C4-2B (cell line): ENCODE results near the gene BRI3.
"Not testable (repeated sequence)": the region's sequence is repeated elsewhere in the genome, so short reads cannot be mapped to it uniquely, and the experiment has no call there.

Experiments used
- H3K27ac ChIP-seq: fragments of 450-650 bp; 2 replicates; pipeline ENCODE4 v1.5.1; 2017
- ZFX ChIP-seq: fragments of 450-650 bp; IDR thresholded peaks from 2 replicates; pipeline ENCODE4 v1.6.1; 2017
- TF ChIP-seq, protein P1 (sequence below): fragments of 450-650 bp; conservative IDR thresholded peaks from 2 replicates; pipeline ENCODE4 v1.5.1; 2017; ENCODE audit warnings: mild to moderate bottlenecking

BRI3 gene

DNA sequence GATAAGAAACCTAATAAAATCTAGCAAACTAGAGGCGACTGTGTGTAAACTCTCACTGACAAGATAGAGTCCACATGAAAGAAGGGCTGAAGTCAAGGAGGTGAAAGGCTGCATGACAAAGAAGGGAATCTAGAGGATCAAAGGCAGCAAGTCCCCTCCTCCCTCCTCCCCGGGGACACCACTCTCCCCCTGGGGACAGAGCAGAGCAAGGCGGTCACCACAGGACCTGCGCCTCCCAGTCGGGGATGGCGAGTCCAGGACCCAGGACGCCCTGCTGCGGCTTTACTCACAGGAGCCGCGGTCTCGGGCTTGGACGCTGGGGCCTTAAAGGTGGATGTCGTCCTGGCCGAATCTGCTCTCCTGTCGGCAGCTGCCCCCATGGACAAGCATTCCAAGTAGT, 22.4 kb downstream of the BRI3 start:
- no peak overlapping the region for H3K27ac ChIP-seq
- TF ChIP-seq, protein P1, sequence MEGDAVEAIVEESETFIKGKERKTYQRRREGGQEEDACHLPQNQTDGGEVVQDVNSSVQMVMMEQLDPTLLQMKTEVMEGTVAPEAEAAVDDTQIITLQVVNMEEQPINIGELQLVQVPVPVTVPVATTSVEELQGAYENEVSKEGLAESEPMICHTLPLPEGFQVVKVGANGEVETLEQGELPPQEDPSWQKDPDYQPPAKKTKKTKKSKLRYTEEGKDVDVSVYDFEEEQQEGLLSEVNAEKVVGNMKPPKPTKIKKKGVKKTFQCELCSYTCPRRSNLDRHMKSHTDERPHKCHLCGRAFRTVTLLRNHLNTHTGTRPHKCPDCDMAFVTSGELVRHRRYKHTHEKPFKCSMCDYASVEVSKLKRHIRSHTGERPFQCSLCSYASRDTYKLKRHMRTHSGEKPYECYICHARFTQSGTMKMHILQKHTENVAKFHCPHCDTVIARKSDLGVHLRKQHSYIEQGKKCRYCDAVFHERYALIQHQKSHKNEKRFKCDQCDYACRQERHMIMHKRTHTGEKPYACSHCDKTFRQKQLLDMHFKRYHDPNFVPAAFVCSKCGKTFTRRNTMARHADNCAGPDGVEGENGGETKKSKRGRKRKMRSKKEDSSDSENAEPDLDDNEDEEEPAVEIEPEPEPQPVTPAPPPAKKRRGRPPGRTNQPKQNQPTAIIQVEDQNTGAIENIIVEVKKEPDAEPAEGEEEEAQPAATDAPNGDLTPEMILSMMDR, result no peak
- no peak for TF ChIP-seq ZFX

DNA sequence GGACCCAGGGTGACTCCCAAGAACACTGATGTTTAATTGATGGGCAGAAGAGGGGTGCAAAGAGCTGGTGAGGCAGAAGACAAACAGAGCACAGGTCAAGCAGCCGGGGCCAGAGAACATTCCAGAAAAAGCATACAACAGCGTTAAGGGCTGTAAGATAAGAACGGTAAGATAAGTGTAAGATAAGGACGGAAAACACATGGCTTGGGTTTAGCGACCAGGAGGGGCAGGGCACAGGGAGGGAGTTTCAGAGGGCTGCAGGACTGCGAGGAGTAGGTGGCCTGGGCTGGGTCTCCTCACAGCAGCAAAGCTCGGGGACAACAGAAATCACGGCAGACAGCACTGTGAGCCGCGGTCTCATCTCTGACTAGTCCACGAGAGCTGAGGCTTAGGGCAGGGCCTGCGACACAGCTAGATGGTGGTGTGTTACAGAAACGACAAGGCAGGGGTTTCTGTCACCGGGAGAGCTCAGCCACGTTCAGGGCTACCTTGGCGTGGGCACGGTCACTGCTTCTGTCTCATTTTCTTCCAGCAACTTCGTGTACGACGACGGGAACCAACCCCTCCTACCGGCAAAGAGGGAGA, 24.6 kb downstream of the BRI3 start:
- H3K27ac ChIP-seq, result no peak overlapping the region
- TF ChIP-seq ZFX, result no peak
- TF ChIP-seq, protein P1, result no peak

DNA sequence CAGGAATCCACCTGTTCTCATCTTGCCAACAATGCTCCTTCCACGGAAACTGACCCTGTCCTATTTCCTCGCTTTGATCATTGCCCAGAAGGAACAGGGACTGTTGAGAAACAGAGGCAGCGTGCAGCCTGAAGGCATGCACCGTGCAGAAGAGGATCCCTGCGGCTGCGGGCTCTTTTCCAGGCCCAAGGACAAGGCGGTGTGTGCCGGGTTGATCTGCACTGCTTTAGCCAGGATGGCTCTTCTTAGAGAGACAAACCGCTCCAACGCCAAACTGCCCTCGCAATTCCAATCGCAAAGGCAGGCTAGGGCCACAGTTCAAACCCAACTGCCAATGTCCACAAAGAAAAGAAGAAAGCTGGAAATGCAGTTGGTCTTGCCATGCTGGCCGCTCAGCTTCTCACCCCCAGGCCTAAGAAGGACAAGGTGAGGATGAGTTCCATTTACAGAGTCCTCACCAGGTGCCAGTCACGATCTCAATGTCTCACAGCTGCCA, 26.5 kb downstream of the BRI3 start:
- no peak for TF ChIP-seq ZFX
- TF ChIP-seq, protein P1, result no peak

DNA sequence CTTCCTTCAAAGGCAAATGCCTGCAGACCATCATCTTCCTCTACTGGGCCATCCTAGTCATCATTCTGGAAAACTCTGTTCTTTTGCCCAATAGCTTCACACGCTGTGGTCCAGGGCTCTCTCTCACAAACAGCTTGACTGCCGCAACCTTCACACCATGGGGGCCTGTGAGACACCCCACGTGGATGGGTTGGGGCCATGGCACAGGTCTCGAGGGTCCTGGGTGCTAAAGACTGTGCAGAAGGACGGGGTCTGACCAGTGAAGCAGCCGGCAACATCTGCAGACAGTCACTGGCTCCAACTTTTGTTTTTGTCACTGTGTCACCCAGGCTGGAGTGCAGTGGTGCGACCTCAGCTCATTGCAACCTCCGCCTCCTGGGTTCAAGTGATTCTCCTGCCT, 28.1 kb downstream of the BRI3 start:
- TF ChIP-seq, protein P1, result no peak
- no peak for TF ChIP-seq ZFX

More for the DNA sequence above, 26.5 kb downstream of the BRI3 start:
- H3K27ac ChIP-seq, result no peak overlapping the region

DNA sequence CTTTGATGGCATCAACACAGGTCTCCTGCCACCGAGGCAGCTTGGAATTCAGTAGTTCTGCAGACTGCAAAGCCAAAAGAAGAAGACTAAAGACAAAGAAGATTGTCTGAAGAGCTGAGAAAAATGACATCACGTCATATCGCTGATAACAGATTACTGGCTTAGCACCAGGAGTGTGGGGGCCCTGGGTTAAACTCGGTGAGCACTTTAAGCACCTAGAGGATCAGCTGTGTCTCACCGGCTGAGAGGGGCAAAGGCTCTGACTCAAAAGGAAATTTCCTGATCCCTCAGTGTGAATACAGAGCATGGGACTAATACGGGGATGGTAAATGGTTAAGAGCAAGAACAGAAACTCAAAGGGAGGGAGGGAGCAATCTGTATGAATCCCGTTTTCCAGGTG, 30.7 kb downstream of the BRI3 start:
- TF ChIP-seq, protein P1, result no peak
- no peak for TF ChIP-seq ZFX
- no peak overlapping the region for H3K27ac ChIP-seq

More for the DNA sequence above, 28.1 kb downstream of the BRI3 start:
- no peak overlapping the region for H3K27ac ChIP-seq

DNA sequence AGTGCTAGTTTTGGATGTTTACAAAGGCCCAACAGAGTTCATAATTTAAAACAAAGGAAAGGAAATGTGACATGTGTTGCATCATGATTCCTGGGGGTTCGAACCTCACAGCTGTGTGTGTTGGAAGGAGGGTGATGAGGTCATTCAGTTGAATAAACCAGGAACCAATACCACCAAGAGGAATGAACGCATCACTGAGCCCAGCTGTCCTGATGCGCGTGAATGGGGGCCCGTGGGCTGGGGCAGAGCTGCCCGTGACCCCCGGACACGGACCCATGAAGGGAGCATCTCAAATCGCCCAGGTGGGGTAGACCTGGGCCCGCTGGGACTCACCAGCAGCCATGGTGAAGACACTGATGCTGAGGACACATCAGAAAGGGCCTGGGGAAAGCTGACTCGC, 33.0 kb downstream of the BRI3 start:
- no peak for TF ChIP-seq ZFX
- TF ChIP-seq, protein P1, result no peak
- no peak overlapping the region for H3K27ac ChIP-seq

DNA sequence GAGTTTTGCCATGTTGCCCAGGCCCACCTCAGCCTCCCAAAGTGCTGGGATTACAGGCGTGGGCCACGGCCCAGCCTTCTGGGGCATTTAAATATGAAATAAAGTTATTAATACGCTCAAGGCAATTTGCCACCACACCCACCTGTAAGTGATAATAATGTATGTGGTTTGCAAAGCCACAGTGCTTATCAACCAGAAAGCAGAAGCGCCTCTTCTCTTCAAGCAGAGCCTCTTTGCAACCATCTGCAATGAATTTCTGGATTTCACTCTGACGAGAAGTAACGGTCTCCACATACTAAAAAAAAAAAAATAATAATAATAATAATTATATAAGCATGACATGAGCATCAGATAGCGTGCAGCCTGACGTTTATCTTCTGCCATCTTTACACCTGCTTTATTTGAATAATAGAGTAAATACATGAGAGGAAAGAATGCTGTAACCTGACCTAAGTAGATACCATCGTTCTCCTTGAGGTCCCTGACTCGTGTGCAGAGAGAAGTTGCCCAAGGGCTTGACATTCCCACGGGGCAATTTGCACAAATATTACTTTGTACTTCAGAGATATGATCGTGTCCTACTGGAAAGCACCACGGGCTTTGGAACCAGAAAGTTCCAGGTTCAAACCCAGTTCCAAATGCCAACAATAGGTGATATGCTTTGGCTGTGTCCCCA, 34.0 kb downstream of the BRI3 start:
- H3K27ac ChIP-seq, result no peak overlapping the region
- no peak for TF ChIP-seq ZFX
- TF ChIP-seq, protein P1, result no peak

DNA sequence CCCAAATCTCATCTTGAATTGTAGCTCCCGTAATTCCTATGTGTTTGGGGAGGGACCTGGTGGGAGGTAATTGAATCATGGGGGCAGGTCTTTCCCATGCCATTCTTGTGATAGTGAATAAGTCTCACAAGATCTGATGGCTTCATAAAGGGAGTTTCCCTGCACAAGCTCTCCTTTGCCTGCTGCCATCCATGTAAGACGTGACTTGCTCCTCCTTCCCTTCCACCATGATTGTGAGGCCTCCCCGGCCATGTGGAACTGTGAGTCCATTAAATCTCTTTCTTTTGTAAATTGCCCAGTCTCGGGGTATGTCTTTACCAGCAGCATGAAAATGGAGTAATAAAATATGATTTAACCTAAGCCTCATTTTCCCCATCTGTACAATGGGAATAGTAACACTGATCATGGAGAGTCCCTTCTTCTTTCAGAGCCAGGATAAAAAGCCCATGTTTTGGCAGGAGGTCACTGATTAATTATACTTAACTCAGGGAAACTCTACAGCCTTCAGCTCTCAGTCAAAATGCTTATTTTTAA, 34.6 kb downstream of the BRI3 start:
- H3K27ac ChIP-seq, result not testable (repeated sequence)
